ENCODE measurements around the gene MEDAG. TPM values are rescaled to one million over a fixed set of nuclear protein-coding genes. Genes with fewer than 3 reads are reported as not detected.

MEDAG gene
- total RNA-seq, 1 experiment from 2014 or later: 0.67 TPM

DNA sequence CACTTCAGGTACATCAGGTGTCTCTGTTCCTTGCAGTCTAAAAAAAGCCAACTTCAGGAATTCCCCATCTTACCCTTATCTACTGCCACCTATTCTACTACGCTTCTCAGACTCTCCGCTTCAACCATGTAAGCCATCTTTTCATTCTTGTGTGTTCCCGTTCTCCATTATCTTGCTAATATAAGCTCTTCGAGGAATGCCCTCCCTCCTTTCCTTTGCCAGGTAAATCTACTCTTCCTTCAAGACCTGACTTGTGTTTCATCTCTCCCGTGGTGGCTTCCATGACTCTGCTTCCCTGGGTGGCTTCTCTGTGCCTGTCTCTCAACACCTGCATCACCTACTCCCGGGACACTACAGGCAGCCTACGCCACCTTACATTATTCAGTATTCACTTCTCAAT lies 42.3 kb upstream of the MEDAG start:
- Histone ChIP-seq H3K36me3 (ENCODE audit: control insufficient read depth, insufficient read depth, low read length) (no peaks in the 10 kb centered on the region), H3K4me3 (ENCODE audit: low read depth in 2 of 2, low read length in 2 of 2) (no peak overlapping the region), H3K27ac (ENCODE audit: low read length) (peak overlapping the region; percentile 93), H3K27me3 (ENCODE audit: control insufficient read depth, insufficient read depth, low read length) (no peaks in the 10 kb centered on the region), H3K4me1 (ENCODE audit: control insufficient read depth, insufficient read depth, low read length) (peaks cover 22% of the 10 kb centered on the region), H3K9me3 (ENCODE audit: control insufficient read depth, insufficient read depth, low read depth, low read length) (no peaks in the 10 kb centered on the region)
- TF ChIP-seq POLR2AphosphoS5 (IDR thresholded peaks at IDR 0.05; ENCODE audit: low read depth, low read length): no peak
- TF ChIP-seq, protein P1, sequence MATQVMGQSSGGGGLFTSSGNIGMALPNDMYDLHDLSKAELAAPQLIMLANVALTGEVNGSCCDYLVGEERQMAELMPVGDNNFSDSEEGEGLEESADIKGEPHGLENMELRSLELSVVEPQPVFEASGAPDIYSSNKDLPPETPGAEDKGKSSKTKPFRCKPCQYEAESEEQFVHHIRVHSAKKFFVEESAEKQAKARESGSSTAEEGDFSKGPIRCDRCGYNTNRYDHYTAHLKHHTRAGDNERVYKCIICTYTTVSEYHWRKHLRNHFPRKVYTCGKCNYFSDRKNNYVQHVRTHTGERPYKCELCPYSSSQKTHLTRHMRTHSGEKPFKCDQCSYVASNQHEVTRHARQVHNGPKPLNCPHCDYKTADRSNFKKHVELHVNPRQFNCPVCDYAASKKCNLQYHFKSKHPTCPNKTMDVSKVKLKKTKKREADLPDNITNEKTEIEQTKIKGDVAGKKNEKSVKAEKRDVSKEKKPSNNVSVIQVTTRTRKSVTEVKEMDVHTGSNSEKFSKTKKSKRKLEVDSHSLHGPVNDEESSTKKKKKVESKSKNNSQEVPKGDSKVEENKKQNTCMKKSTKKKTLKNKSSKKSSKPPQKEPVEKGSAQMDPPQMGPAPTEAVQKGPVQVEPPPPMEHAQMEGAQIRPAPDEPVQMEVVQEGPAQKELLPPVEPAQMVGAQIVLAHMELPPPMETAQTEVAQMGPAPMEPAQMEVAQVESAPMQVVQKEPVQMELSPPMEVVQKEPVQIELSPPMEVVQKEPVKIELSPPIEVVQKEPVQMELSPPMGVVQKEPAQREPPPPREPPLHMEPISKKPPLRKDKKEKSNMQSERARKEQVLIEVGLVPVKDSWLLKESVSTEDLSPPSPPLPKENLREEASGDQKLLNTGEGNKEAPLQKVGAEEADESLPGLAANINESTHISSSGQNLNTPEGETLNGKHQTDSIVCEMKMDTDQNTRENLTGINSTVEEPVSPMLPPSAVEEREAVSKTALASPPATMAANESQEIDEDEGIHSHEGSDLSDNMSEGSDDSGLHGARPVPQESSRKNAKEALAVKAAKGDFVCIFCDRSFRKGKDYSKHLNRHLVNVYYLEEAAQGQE (IDR thresholded peaks at IDR 0.05; ENCODE audit: insufficient read depth in 1 of 2, low read depth in 2 of 2, low read length in 1 of 2): no peak
- no peak for TF ChIP-seq TCF7L2 (IDR thresholded peaks at IDR 0.05; ENCODE audit: low read depth, low read length)
- no peak for TF ChIP-seq SIN3A (IDR thresholded peaks at IDR 0.05; ENCODE audit: borderline replicate concordance, insufficient read depth, low read depth, low read length)
- in situ Hi-C loops (cut with HindIII; ENCODE audit: low pct_unique_long_range_greater_than_20kb, low sequenced_read_pairs): no loop called here
- no TSS peak for BruUV-seq (replicated peaks)
- CTCF ChIA-PET: no interaction called here
- ATAC-seq: no peak
- intact Hi-C loops (cut with micrococcal nuclease; ENCODE audit: unreplicated experiment): no loop called here
- POLR2A ChIA-PET: no interaction called here
- DNase-seq (ENCODE audit: low read depth, low spot score): no peak

DNA sequence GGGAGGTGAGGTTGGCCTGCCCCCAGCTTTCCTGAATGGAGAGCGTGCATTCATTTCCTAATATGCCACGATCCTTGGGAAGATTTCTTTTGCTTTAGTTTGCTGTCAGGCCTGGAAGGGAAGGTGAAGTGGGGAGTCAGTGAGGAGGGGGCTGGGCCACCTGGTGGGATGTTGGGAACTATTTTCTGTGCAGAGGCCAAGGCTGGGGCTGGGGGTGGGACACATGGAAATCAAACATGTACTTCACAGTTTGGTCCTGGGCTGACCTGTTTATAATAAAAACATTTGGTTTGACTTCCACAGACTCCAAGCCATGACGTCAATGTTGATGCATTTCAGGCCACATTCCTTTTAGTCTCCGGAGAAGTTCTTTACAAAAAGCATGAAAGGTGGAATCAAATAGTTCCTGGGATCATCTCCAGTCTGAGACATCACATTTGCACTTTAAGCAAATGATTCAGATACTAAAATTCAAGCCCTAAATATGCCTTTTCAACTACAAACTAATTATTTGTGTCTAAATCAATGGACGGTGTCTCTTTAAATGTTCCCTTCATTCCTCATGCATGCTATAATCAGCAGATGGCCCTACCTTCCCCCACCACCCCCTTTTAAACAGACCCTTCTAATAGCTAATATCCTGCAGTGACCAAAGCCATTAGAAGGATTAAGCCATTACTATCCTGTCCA lies 41.5 kb upstream of the MEDAG start:
- no peak for DNase-seq (ENCODE audit: low read depth, low spot score)
- POLR2A ChIA-PET: no interaction called here
- intact Hi-C loops (cut with micrococcal nuclease; ENCODE audit: unreplicated experiment): loop anchor here (1.0 kb wide), 1 partner anchor 60 kb away; no protein-coding TSS in a partner anchor

More for the DNA sequence above, 41.5 kb upstream of the MEDAG start:
- TF ChIP-seq, protein P2, sequence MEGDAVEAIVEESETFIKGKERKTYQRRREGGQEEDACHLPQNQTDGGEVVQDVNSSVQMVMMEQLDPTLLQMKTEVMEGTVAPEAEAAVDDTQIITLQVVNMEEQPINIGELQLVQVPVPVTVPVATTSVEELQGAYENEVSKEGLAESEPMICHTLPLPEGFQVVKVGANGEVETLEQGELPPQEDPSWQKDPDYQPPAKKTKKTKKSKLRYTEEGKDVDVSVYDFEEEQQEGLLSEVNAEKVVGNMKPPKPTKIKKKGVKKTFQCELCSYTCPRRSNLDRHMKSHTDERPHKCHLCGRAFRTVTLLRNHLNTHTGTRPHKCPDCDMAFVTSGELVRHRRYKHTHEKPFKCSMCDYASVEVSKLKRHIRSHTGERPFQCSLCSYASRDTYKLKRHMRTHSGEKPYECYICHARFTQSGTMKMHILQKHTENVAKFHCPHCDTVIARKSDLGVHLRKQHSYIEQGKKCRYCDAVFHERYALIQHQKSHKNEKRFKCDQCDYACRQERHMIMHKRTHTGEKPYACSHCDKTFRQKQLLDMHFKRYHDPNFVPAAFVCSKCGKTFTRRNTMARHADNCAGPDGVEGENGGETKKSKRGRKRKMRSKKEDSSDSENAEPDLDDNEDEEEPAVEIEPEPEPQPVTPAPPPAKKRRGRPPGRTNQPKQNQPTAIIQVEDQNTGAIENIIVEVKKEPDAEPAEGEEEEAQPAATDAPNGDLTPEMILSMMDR (IDR thresholded peaks at IDR 0.05): no peak
- TF ChIP-seq, protein P1 (IDR thresholded peaks at IDR 0.05; ENCODE audit: insufficient read depth in 1 of 2, low read depth in 2 of 2, low read length in 1 of 2): no peak
- no peak for TF ChIP-seq POLR2AphosphoS5 (IDR thresholded peaks at IDR 0.05; ENCODE audit: low read depth, low read length)
- TF ChIP-seq SIN3A (IDR thresholded peaks at IDR 0.05; ENCODE audit: borderline replicate concordance, insufficient read depth, low read depth, low read length): no peak
- TF ChIP-seq TCF7L2 (IDR thresholded peaks at IDR 0.05; ENCODE audit: low read depth, low read length): no peak
- Histone ChIP-seq H3K9me3 (ENCODE audit: control insufficient read depth, insufficient read depth, low read depth, low read length) (no peaks in the 10 kb centered on the region), H3K4me3 (ENCODE audit: low read depth in 2 of 2, low read length in 2 of 2) (no peak overlapping the region), H3K27ac (ENCODE audit: low read length) (peak overlapping the region; percentile 93), H3K36me3 (ENCODE audit: control insufficient read depth, insufficient read depth, low read length) (no peaks in the 10 kb centered on the region), H3K27me3 (ENCODE audit: control insufficient read depth, insufficient read depth, low read length) (no peaks in the 10 kb centered on the region), H3K4me1 (ENCODE audit: control insufficient read depth, insufficient read depth, low read length) (peaks cover 22% of the 10 kb centered on the region)
- no peak for ATAC-seq
- no TSS peak for BruUV-seq (replicated peaks)
- in situ Hi-C loops (cut with HindIII; ENCODE audit: low pct_unique_long_range_greater_than_20kb, low sequenced_read_pairs): no loop called here
- CTCF ChIA-PET: interaction anchor here (0.7 to 1.1 kb wide), 3 partner anchors 61 to 490 kb away, joined by 3 read pairs; no protein-coding TSS in a partner anchor

Data from Panc1 (cell line).